Subcutaneous adipose tissue (tissue), 4 donors: ENCODE data around the gene SPI1. TPM values are rescaled to one million over a fixed set of nuclear protein-coding genes. Genes with fewer than 3 reads are reported as not detected.

Source experiments
- CTCF ChIP-seq: fragments of 450-650 bp; IDR thresholded peaks from one replicate; pipeline ENCODE4 v1.5.1; 2016; ENCODE audit warnings: low read depth, mild to moderate bottlenecking, control low read depth, antibody characterized with exemption, moderate library complexity
- total RNA-seq, 4 donors: library from RNA; depleted of rRNA; stranded (reverse); fragments of >200 nt; gene quantifications; one replicate each; pipeline ENCODE4 v1.1.0, GENCODE V29; 2016

SPI1 gene
- total RNA-seq, 4 donors from 2014 or later: 20.3 to 92.3 (median 32.6) TPM

- TF ChIP-seq CTCF: no peak
These were observed 44.9 kb downstream of the SPI1 start for GRCh38 chr11:47333526-47333845.

- TF ChIP-seq CTCF: no peak
These were observed 45.4 kb downstream of the SPI1 start for GRCh38 chr11:47332791-47333525.

- TF ChIP-seq CTCF: no peak
These were observed 46.0 kb downstream of the SPI1 start for GRCh38 chr11:47332303-47332711.

DNA sequence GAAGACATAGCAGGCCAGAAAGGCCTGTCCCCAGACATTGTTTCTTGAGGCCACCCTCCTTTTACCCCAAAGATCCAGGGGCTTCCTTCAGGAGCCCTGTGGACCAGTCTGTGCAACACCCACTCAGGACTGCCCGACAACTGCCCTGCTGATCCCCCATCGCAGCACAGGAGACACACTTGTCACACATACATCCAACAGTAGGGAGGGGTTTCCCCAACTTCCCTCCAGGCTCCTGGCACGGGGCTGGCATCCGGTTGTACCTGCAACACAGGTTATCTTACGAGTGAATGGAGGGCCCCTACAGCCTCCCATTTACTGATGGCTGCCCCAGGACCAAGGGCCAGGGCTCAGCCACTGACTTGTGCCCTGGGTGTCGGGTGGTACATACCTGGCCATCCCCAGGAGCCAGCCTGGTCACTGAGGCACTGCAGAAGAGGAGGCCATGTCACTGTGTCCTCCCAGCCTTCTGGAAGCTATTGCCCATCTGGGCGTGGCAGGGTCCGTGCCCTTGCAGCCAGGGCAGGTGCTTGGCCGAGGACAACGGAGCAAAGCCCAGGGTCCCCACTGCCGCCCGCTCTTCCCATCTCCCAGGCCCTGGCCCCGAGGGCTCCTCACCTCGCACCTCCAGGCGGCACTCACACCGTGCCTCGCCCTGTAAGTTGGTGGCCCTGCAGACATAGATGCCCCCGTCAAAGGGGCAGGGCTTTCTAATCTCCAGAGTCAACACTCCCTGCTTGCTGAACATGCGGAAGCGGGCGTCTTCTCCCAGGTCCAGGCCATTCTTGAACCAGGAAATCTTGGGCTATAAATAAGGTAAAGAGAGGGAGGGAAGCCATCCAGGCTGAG is 46.7 kb downstream of the SPI1 start:
- TF ChIP-seq CTCF: no peak

DNA sequence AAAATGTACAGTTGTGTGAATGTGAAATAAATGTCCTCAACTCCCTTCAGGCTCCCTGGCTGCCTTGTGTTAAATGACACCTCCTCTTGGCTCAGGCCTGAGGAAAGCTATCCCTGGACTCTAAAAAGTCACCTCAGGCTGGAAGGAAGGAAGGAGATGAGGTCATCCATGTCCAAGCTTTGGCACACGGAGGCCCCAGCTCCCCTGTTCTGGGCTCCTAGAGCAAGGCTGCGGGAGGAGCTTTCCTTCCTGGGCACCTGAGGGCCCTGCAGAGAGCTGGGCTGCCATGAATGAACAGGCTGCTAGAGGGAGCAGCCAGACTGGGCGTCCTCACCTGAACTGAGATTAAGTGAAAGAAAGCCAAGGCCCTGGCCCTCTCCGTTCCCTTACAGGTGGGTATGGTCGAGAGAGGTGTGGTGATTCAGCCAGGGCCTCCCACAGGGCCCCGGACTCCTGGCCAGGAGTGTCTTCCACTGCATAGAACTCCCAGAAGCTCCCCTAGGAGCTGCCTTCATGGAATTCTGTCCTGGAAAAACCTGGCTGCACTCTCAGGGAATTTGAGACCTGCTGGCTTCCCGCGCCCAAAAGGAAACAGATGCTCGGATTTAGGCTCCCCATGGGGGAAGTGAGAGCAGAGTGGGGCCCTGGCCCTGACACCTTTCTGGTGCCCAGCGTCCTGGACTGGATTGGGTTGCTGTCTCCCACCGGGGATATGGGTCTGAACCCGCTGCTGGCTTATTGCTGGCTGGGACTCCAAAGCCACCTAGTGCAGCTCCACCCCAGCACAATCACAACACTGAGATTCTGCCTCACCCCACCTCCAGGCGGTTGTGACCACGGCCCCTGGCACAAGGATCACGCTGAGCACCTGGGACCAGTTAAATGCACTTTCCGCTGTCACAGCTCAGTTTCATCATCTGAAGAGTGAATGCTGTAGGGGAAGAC is 48.1 kb downstream of the SPI1 start:
- no peak for TF ChIP-seq CTCF

- no peak for TF ChIP-seq CTCF
These were observed 48.8 kb downstream of the SPI1 start for GRCh38 chr11:47329431-47329986.
